GM23338 (cell line): ENCODE data around the gene TMEM9. TPM values are rescaled to one million over a fixed set of nuclear protein-coding genes. Genes with fewer than 3 reads are reported as not detected.

Source experiments
- ATAC-seq: fragments of 200-7000 bp; cut with Tn5 transposase; 3 replicates; pipeline ENCODE4 v1.9.1; 2020
- DNase-seq: peaks from one replicate; pipeline ENCODE4 v3.0.0-alpha.2; 2015; ENCODE audit warnings: low spot score
- H2AFZ ChIP-seq: fragments of 200-600 bp; sonication (generic); 2 replicates; pipeline ENCODE4 v1.8.0; 2016; ENCODE audit warnings: antibody characterized with exemption, mild to moderate bottlenecking, moderate library complexity
- H3F3A ChIP-seq: fragments of 200-600 bp; sonication (generic); replicated peaks from 2 replicates; pipeline ENCODE4 v1.8.0; 2017; ENCODE audit warnings: antibody characterized with exemption, mixed run types, low read depth
- H3K27ac ChIP-seq: fragments of 200-600 bp; sonication (generic); 2 replicates; pipeline ENCODE4 v1.6.1; 2016; ENCODE audit warnings: low read depth
- H3K27me3 ChIP-seq: fragments of 200-600 bp; sonication (generic); 2 replicates; pipeline ENCODE4 v1.8.0; 2016; ENCODE audit warnings: mild to moderate bottlenecking, mixed run types, moderate library complexity; ENCODE audit not compliant: insufficient read depth
- H3K36me3 ChIP-seq: fragments of 200-600 bp; sonication (generic); 2 replicates; pipeline ENCODE4 v1.8.0; 2016; ENCODE audit warnings: mild to moderate bottlenecking; ENCODE audit not compliant: insufficient read depth
- H3K4me1 ChIP-seq: fragments of 200-600 bp; sonication (generic); 2 replicates; pipeline ENCODE4 v1.8.0; 2016; ENCODE audit warnings: mild to moderate bottlenecking, moderate library complexity; ENCODE audit not compliant: insufficient read depth
- H3K4me2 ChIP-seq: fragments of 200-600 bp; sonication (generic); 2 replicates; pipeline ENCODE4 v1.7.1; 2017; ENCODE audit warnings: mixed run types
- H3K4me3 ChIP-seq: fragments of 200-600 bp; sonication (generic); 2 replicates; pipeline ENCODE4 v1.6.1; 2016; ENCODE audit warnings: mixed run types
- H3K79me2 ChIP-seq: fragments of 200-600 bp; sonication (generic); replicated peaks from 2 replicates; pipeline ENCODE4 v1.8.0; 2017; ENCODE audit warnings: mild to moderate bottlenecking; ENCODE audit not compliant: insufficient read depth
- H3K9me2 ChIP-seq: fragments of 200-600 bp; sonication (generic); 2 replicates; pipeline ENCODE4 v1.8.0; 2017; ENCODE audit not compliant: insufficient read depth
- H4K20me1 ChIP-seq: fragments of 200-600 bp; sonication (generic); replicated peaks from 2 replicates; pipeline ENCODE4 v1.8.0; 2017; ENCODE audit warnings: mild to moderate bottlenecking; ENCODE audit not compliant: insufficient read depth
- H3K27ac Mint-ChIP-seq: 2 replicates; pipeline ENCODE4 v1.8.0; 2020; ENCODE audit warnings: inconsistent platforms, mild to moderate bottlenecking, moderate library complexity, mixed read lengths
- H3K27me3 Mint-ChIP-seq: 3 replicates; pipeline ENCODE4 v1.8.0; 2022; ENCODE audit warnings: low read depth, mild to moderate bottlenecking, moderate library complexity, mixed read lengths, inconsistent platforms; ENCODE audit not compliant: insufficient read depth, poor library complexity
- H3K36me3 Mint-ChIP-seq: 3 replicates; pipeline ENCODE4 v1.8.0; 2021; ENCODE audit warnings: low read depth, mild to moderate bottlenecking, inconsistent platforms, moderate library complexity, mixed read lengths
- H3K4me1 Mint-ChIP-seq: 3 replicates; pipeline ENCODE4 v1.8.0; 2020; ENCODE audit warnings: mild to moderate bottlenecking, inconsistent platforms, mixed read lengths
- H3K4me3 Mint-ChIP-seq: 3 replicates; pipeline ENCODE4 v1.8.0; 2021; ENCODE audit warnings: moderate library complexity, mild to moderate bottlenecking, inconsistent platforms, mixed read lengths
- H3K9me3 Mint-ChIP-seq: 3 replicates; pipeline ENCODE4 v1.8.0; 2020; ENCODE audit warnings: moderate library complexity, mild to moderate bottlenecking, inconsistent platforms, mixed read lengths
- CREB1 ChIP-seq: fragments of 250-450 bp; sonication (Bioruptor Pico); IDR thresholded peaks from 2 replicates; pipeline ENCODE4 v1.5.0; 2020; ENCODE audit warnings: low read depth, mild to moderate bottlenecking, moderate library complexity
- CTCF ChIP-seq, 2 experiments: fragments of 200-600 bp in 1 of 2; sonication (generic) in 1 of 2; conservative IDR thresholded peaks; 2 replicates each; pipeline versions ENCODE4 v1.5.1 to v1.6.1; 2016 to 2017; ENCODE audit warnings: antibody characterized with exemption in 2 of 2, low read depth in 2 of 2, mild to moderate bottlenecking in 2 of 2, moderate library complexity in 1 of 2
- EZH2 ChIP-seq: fragments of 200-600 bp; sonication (generic); IDR thresholded peaks from one replicate; pipeline ENCODE4 v1.8.0; 2017; ENCODE audit warnings: antibody characterized with exemption, mild to moderate bottlenecking, low read depth; ENCODE audit not compliant: unreplicated experiment
- EZH2phosphoT487 ChIP-seq: fragments of 200-600 bp; sonication (generic); IDR thresholded peaks from one replicate; pipeline ENCODE4 v1.8.1; 2018; ENCODE audit warnings: antibody characterized with exemption; ENCODE audit not compliant: unreplicated experiment
- JUNB ChIP-seq: IDR thresholded peaks from one replicate; pipeline ENCODE4 v1.6.1; 2016; ENCODE audit warnings: antibody characterized with exemption; ENCODE audit not compliant: unreplicated experiment
- NANOG ChIP-seq: IDR thresholded peaks from 2 replicates; pipeline ENCODE4 v1.6.1; 2016; ENCODE audit warnings: antibody characterized with exemption, borderline replicate concordance
- POLR2AphosphoS5 ChIP-seq: IDR thresholded peaks from 2 replicates; pipeline ENCODE4 v1.6.1; 2016; ENCODE audit warnings: antibody characterized with exemption, low read depth
- REST ChIP-seq: IDR thresholded peaks from one replicate; pipeline ENCODE4 v1.6.1; 2018; ENCODE audit warnings: antibody characterized with exemption; ENCODE audit not compliant: unreplicated experiment
- STAT1 ChIP-seq: IDR thresholded peaks from one replicate; pipeline ENCODE4 v1.6.1; 2016; ENCODE audit warnings: antibody characterized with exemption; ENCODE audit not compliant: unreplicated experiment
- ZNF114 ChIP-seq: fragments of 250-450 bp; sonication (Bioruptor Pico); IDR thresholded peaks from 2 replicates; pipeline ENCODE4 v1.5.0; 2020; ENCODE audit warnings: mild to moderate bottlenecking, moderate library complexity
- ZNF331 ChIP-seq: fragments of 250-450 bp; sonication (Bioruptor Pico); IDR thresholded peaks from 2 replicates; pipeline ENCODE4 v1.5.0; 2020; ENCODE audit warnings: low read depth, mild to moderate bottlenecking, moderate library complexity
- ZNF462 ChIP-seq: fragments of 250-450 bp; sonication (Bioruptor Pico); IDR thresholded peaks from 2 replicates; pipeline ENCODE4 v1.5.0; 2020; ENCODE audit warnings: mild to moderate bottlenecking, moderate library complexity
- polyA plus RNA-seq: library from polyadenylated mRNA; unstranded; fragments of >200 nt; fragmentation: Nextera tagmentation; extraction: Ambion mirVana; gene quantifications from 2 replicates; pipeline ENCODE4 v1.2.1, GENCODE V29; 2016
- total RNA-seq: library from RNA; depleted of rRNA; stranded (reverse); fragments of >200 nt; shearing (Covaris generic); gene quantifications from 2 replicates; pipeline ENCODE4 v1.2.3, GENCODE V29; 2014

Gene TMEM9
- total and polyA plus RNA-seq, 2 experiments from 2014 or later, result 78.6 to 147 TPM

GRCh38 chr1:201172999-201173610 is 18.8 kb upstream of the TMEM9 start (continued):
- no peak for TF ChIP-seq ZNF462 (CRISPR knock-in tag)
- no peak for TF ChIP-seq NANOG
- TF ChIP-seq JUNB, result no peak

GRCh38 chr1:201172326-201172725 is 18.1 kb upstream of the TMEM9 start:
- Histone ChIP-seq H3K27ac (no peak overlapping the region), H3K9me2 (no peaks in the 10 kb centered on the region), H3K79me2 (no peaks in the 10 kb centered on the region), H3K36me3 (no peaks in the 10 kb centered on the region), H4K20me1 (no peaks in the 10 kb centered on the region), H3K4me2 (no peak overlapping the region), H3K4me3 (peak overlapping the region; percentile 88; the same call in 1 of the 2 replicates), H3K4me1 (peaks cover 22% of the 10 kb centered on the region), H3K27me3 (peaks cover 9% of the 10 kb centered on the region; the same call in 1 of the 2 replicates), H2AFZ (no peak overlapping the region), H3F3A (0 out of 2 replicates have a peak, but pooled peaks cover 5% of the 10 kb centered on the region)
- no peak overlapping the region for H3K27ac Mint-ChIP-seq
- H3K4me3 Mint-ChIP-seq, result no peak overlapping the region; the same call in 2 of the 3 replicates
- peaks cover 24% of the 10 kb centered on the region for H3K4me1 Mint-ChIP-seq
- DNase-seq (no peak), ATAC-seq (no peak)
- H3K27me3 Mint-ChIP-seq, result peaks cover 2% of the 10 kb centered on the region
- H3K9me3 Mint-ChIP-seq, result no peaks in the 10 kb centered on the region
- no peaks in the 10 kb centered on the region for H3K36me3 Mint-ChIP-seq
- no peak for TF ChIP-seq EZH2
- TF ChIP-seq POLR2AphosphoS5, result no peak
- TF ChIP-seq STAT1, result no peak
- TF ChIP-seq ZNF114, result no peak
- TF ChIP-seq EZH2phosphoT487, result no peak
- no peak for TF ChIP-seq CREB1 (CRISPR knock-in tag)
- TF ChIP-seq ZNF331 (CRISPR knock-in tag), result no peak
- no peak for TF ChIP-seq NANOG
- TF ChIP-seq JUNB, result no peak
- no peak for TF ChIP-seq REST
- TF ChIP-seq CTCF (conservative IDR thresholded peaks at IDR 0.05; ENCODE audit: low read depth in 2 of 2), result no peak
